Measurements from ENCODE around the gene RILPL2.

GRCh38 chr12:123410041-123410412 lies 26.5 kb downstream of the RILPL2 start:
- TF ChIP-seq, protein P1, sequence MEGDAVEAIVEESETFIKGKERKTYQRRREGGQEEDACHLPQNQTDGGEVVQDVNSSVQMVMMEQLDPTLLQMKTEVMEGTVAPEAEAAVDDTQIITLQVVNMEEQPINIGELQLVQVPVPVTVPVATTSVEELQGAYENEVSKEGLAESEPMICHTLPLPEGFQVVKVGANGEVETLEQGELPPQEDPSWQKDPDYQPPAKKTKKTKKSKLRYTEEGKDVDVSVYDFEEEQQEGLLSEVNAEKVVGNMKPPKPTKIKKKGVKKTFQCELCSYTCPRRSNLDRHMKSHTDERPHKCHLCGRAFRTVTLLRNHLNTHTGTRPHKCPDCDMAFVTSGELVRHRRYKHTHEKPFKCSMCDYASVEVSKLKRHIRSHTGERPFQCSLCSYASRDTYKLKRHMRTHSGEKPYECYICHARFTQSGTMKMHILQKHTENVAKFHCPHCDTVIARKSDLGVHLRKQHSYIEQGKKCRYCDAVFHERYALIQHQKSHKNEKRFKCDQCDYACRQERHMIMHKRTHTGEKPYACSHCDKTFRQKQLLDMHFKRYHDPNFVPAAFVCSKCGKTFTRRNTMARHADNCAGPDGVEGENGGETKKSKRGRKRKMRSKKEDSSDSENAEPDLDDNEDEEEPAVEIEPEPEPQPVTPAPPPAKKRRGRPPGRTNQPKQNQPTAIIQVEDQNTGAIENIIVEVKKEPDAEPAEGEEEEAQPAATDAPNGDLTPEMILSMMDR (IDR thresholded peaks at IDR 0.05): no peak
- TF ChIP-seq POLR2A (IDR thresholded peaks at IDR 0.05): no peak
